ENCODE data around the gene TMOD3.
A peak's percentile ranks its signal among the peaks of the same experiment; 100 is the strongest.
"Not testable (repeated sequence)": the region's sequence is repeated elsewhere in the genome, so short reads cannot be mapped to it uniquely, and the experiment has no call there.

TMOD3 gene

GRCh38 chr15:51885758-51886157, 56.3 kb downstream of the TMOD3 start:
- intact Hi-C loops (cut with DNase I); DNase-seq: not testable (repeated sequence)

- intact Hi-C loops (cut with DNase I): no loop called here
- no peak for DNase-seq
Measured at GRCh38 chr15:51887887-51888592, 58.6 kb downstream of the TMOD3 start.

GRCh38 chr15:51888593-51889195, 59.2 kb downstream of the TMOD3 start:
- intact Hi-C loops (cut with DNase I): no loop called here

GRCh38 chr15:51889486-51889885, 60.0 kb downstream of the TMOD3 start:
- intact Hi-C loops (cut with DNase I): no loop called here
- DNase-seq: no peak

More at GRCh38 chr15:51888593-51889195, 59.2 kb downstream of the TMOD3 start:
- no peak for DNase-seq

- no peak for DNase-seq
- intact Hi-C loops (cut with DNase I): no loop called here
Measured at GRCh38 chr15:51904421-51904820, 75.0 kb downstream of the TMOD3 start.

- no peak for DNase-seq
- intact Hi-C loops (cut with DNase I): no loop called here
Measured at GRCh38 chr15:51904931-51905330, 75.5 kb downstream of the TMOD3 start.

- intact Hi-C loops (cut with DNase I): no loop called here
- no peak for DNase-seq
Measured at GRCh38 chr15:51907136-51907862, 77.8 kb downstream of the TMOD3 start.

GRCh38 chr15:51908316-51908715, 78.9 kb downstream of the TMOD3 start:
- intact Hi-C loops (cut with DNase I): no loop called here
- DNase-seq: no peak

GRCh38 chr15:51909584-51909983, 80.1 kb downstream of the TMOD3 start:
- no peak for DNase-seq
- intact Hi-C loops (cut with DNase I): no loop called here

GRCh38 chr15:51912528-51912927, 83.1 kb downstream of the TMOD3 start:
- intact Hi-C loops (cut with DNase I): no loop called here
- no peak for DNase-seq

GRCh38 chr15:51917493-51917892, 88.0 kb downstream of the TMOD3 start:
- no peak for DNase-seq
- intact Hi-C loops (cut with DNase I): no loop called here

GRCh38 chr15:51924156-51925068, 95.0 kb downstream of the TMOD3 start:
- DNase-seq: peak; percentile 29 to 92 (median 75)
- intact Hi-C loops (cut with DNase I): no loop called here

- intact Hi-C loops (cut with DNase I): no loop called here
- no peak for DNase-seq
Measured at GRCh38 chr15:51926809-51927208, 97.4 kb downstream of the TMOD3 start.

- intact Hi-C loops (cut with DNase I): no loop called here
- no peak for DNase-seq
Measured at GRCh38 chr15:51931016-51931415, 101.6 kb downstream of the TMOD3 start.

- intact Hi-C loops (cut with DNase I): no loop called here
- DNase-seq: no peak
Measured at GRCh38 chr15:51931638-51932037, 102.2 kb downstream of the TMOD3 start.

GRCh38 chr15:51932161-51932560, 102.7 kb downstream of the TMOD3 start:
- intact Hi-C loops (cut with DNase I): no loop called here

GRCh38 chr15:51935466-51936104, 106.1 kb downstream of the TMOD3 start:
- peak in 1 of 42 donors; percentile 32 for DNase-seq
- intact Hi-C loops (cut with DNase I): no loop called here

More at GRCh38 chr15:51932161-51932560, 102.7 kb downstream of the TMOD3 start:
- no peak for DNase-seq

GRCh38 chr15:51936105-51936478, 106.6 kb downstream of the TMOD3 start:
- DNase-seq: peak in 2 of 42 donors; percentile 28 to 39
- intact Hi-C loops (cut with DNase I): no loop called here

- intact Hi-C loops (cut with DNase I): no loop called here
Measured at GRCh38 chr15:51938286-51938685, 108.8 kb downstream of the TMOD3 start.

More at GRCh38 chr15:51938286-51938685, 108.8 kb downstream of the TMOD3 start:
- peak in 8 of 42 donors; percentile 10 to 53 (median 32) for DNase-seq

All from head of caudate nucleus (tissue), 42 donors.